Progenitor cell of endocrine pancreas (in vitro differentiated cells): ENCODE results near the gene CALHM6. TPM values are rescaled to one million over a fixed set of nuclear protein-coding genes. Genes with fewer than 3 reads are reported as not detected.

Experiments
- DNase-seq: peaks from one replicate; pipeline ENCODE4 v3.0.0; 2021; ENCODE audit warnings: low spot score; ENCODE audit not compliant: unreplicated experiment
- H3K27ac Mint-ChIP-seq: 2 replicates; pipeline ENCODE4 v1.8.0; 2021; ENCODE audit warnings: mild to moderate bottlenecking, moderate library complexity, mixed read lengths
- H3K27me3 Mint-ChIP-seq: 2 replicates; pipeline ENCODE4 v1.8.0; 2021; ENCODE audit warnings: mixed read lengths
- H3K36me3 Mint-ChIP-seq: 2 replicates; pipeline ENCODE4 v1.8.0; 2022; ENCODE audit warnings: mixed read lengths; ENCODE audit not compliant: insufficient read depth
- H3K4me1 Mint-ChIP-seq: 2 replicates; pipeline ENCODE4 v1.8.0; 2021; ENCODE audit warnings: low read depth, mixed read lengths
- H3K4me3 Mint-ChIP-seq: 2 replicates; pipeline ENCODE4 v1.8.0; 2021; ENCODE audit warnings: low read depth, mild to moderate bottlenecking, moderate library complexity, mixed read lengths
- H3K9me3 Mint-ChIP-seq: 2 replicates; pipeline ENCODE4 v1.8.0; 2021; ENCODE audit warnings: low read depth, mixed read lengths
- CTCF ChIP-seq: fragments of 200-600 bp; sonication (generic); IDR thresholded peaks from one replicate; pipeline ENCODE4 v1.5.0; 2021; ENCODE audit warnings: antibody characterized with exemption, mild to moderate bottlenecking; ENCODE audit not compliant: unreplicated experiment
- total RNA-seq: library from RNA; stranded (reverse); gene quantifications from 2 replicates; pipeline ENCODE4 v1.2.1, GENCODE V29; 2021

The CALHM6 gene
- total RNA-seq, 1 donor from 2014 or later = 1.2 TPM

- no peaks in the 10 kb centered on the region for H3K27me3 Mint-ChIP-seq
- H3K9me3 Mint-ChIP-seq = no peaks in the 10 kb centered on the region
- no peak for DNase-seq
- peaks cover 2% of the 10 kb centered on the region for H3K36me3 Mint-ChIP-seq
- no peak overlapping the region for H3K27ac Mint-ChIP-seq
- peaks cover 12% of the 10 kb centered on the region for H3K4me1 Mint-ChIP-seq
- H3K4me3 Mint-ChIP-seq = no peak overlapping the region
- TF ChIP-seq CTCF = no peak
These were observed 40.8 kb upstream of the CALHM6 start for GRCh38 chr6:116420341-116420740.

- TF ChIP-seq CTCF = no peak
- H3K4me3 Mint-ChIP-seq = no peak overlapping the region
- peaks cover 12% of the 10 kb centered on the region for H3K4me1 Mint-ChIP-seq
- H3K9me3 Mint-ChIP-seq = no peaks in the 10 kb centered on the region
- no peak for DNase-seq
- peaks cover 2% of the 10 kb centered on the region for H3K36me3 Mint-ChIP-seq
- no peaks in the 10 kb centered on the region for H3K27me3 Mint-ChIP-seq
- H3K27ac Mint-ChIP-seq = no peak overlapping the region
These were observed 38.9 kb upstream of the CALHM6 start for GRCh38 chr6:116422238-116422637.

- H3K36me3 Mint-ChIP-seq = peaks cover 7% of the 10 kb centered on the region
- peaks cover 8% of the 10 kb centered on the region for H3K4me1 Mint-ChIP-seq
- no peaks in the 10 kb centered on the region for H3K9me3 Mint-ChIP-seq
- no peak overlapping the region for H3K4me3 Mint-ChIP-seq
- TF ChIP-seq CTCF = no peak
- DNase-seq = no peak
- no peaks in the 10 kb centered on the region for H3K27me3 Mint-ChIP-seq
- H3K27ac Mint-ChIP-seq = no peak overlapping the region
These were observed 37.2 kb upstream of the CALHM6 start for GRCh38 chr6:116424001-116424400.

- no peak for DNase-seq
- H3K4me3 Mint-ChIP-seq = no peak overlapping the region
- no peak for TF ChIP-seq CTCF
- H3K27me3 Mint-ChIP-seq = no peaks in the 10 kb centered on the region
- H3K36me3 Mint-ChIP-seq = peaks cover 13% of the 10 kb centered on the region
- H3K9me3 Mint-ChIP-seq = no peaks in the 10 kb centered on the region
- H3K4me1 Mint-ChIP-seq = peaks cover 8% of the 10 kb centered on the region
- H3K27ac Mint-ChIP-seq = no peak overlapping the region
These were observed 34.6 kb upstream of the CALHM6 start for GRCh38 chr6:116426551-116426950.

GRCh38 chr6:116429111-116429510, 32.1 kb upstream of the CALHM6 start:
- Mint-ChIP-seq H3K36me3 (peaks cover 13% of the 10 kb centered on the region), H3K9me3 (no peaks in the 10 kb centered on the region), H3K27me3 (no peaks in the 10 kb centered on the region)

More at GRCh38 chr6:116429111-116429510, 32.1 kb upstream of the CALHM6 start:
- Mint-ChIP-seq H3K27ac (no peak overlapping the region), H3K4me1 (no peaks in the 10 kb centered on the region), H3K4me3 (no peak overlapping the region)
- no peak for TF ChIP-seq CTCF
- no peak for DNase-seq
